AG09319 (cell line): ENCODE results near the gene LMO7.

Source experiments
- DNase-seq: peaks from one replicate; pipeline ENCODE4 v3.0.0-alpha.2; 2010; ENCODE audit warnings: low read depth; ENCODE audit errors: extremely low read depth
- TF ChIP-seq, protein P1 (sequence below): IDR thresholded peaks from 2 replicates; pipeline ENCODE4 v1.5.1; 2011; ENCODE audit warnings: low read depth, mild to moderate bottlenecking, inconsistent platforms, low read length, moderate library complexity

Gene LMO7

DNA sequence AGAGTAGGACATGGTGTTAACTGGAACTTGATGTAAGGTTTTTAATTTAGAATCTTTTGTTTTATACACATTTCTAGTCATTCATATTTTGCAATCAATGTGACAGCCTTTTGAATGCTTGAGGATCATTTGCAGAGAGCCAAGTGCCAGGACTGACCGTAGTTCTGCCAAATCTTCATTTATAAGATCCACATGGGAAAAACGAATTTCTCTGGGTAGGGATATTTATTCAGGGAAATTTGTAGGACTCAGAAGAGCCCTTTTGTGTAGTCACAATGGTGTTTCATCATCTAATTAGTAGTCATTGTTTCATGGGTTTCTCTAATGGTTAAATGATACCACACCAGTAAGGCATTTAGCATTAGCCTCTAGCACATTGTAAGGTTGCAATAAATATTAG lies 161.1 kb downstream of the LMO7 start:
- TF ChIP-seq, protein P1, sequence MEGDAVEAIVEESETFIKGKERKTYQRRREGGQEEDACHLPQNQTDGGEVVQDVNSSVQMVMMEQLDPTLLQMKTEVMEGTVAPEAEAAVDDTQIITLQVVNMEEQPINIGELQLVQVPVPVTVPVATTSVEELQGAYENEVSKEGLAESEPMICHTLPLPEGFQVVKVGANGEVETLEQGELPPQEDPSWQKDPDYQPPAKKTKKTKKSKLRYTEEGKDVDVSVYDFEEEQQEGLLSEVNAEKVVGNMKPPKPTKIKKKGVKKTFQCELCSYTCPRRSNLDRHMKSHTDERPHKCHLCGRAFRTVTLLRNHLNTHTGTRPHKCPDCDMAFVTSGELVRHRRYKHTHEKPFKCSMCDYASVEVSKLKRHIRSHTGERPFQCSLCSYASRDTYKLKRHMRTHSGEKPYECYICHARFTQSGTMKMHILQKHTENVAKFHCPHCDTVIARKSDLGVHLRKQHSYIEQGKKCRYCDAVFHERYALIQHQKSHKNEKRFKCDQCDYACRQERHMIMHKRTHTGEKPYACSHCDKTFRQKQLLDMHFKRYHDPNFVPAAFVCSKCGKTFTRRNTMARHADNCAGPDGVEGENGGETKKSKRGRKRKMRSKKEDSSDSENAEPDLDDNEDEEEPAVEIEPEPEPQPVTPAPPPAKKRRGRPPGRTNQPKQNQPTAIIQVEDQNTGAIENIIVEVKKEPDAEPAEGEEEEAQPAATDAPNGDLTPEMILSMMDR = no peak

GRCh38 chr13:75797719-75798118 lies 161.6 kb downstream of the LMO7 start:
- TF ChIP-seq, protein P1 = no peak
- DNase-seq = no peak

More for the DNA sequence above, 161.1 kb downstream of the LMO7 start:
- DNase-seq = no peak

DNA sequence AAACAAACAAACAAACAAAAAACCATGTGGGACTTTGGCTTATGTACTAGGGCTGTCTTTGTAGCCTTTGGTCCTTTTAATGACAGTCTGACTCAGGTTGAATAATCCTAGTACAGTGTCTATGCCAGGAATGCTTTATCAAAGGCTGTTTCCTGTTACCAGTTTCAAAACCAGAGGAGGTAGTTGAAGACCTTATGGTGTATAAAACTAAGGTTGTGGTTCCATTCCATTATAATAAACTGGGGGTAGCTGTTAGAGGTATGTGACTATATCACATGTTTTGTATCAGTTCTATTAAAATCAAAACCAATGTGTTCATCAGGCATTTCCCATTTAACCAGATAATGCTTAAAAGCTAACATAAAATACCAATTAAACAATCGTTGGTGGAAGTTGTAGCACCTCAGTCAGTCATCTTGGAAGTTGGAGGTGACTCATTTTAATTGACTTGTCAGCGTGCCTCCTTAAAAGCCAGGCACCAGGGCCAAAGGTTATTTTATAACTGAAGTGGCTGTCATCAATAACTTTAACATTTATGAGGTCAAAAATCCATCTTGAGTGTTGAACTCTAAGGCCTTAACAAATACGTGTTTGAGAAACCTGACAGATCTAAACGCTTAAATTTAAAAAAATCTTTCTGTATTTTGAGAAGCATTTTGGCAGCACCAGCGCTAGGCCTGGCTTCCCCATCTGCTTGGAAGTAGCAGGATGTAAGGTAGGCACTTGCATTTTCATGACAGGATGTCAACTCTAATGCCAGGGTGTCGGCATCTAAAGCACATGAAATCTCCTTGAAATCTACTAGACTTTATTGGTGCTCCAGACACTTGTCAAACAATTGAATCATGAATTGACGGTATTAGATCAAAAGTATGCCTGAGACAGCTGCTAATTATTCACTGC lies 162.5 kb downstream of the LMO7 start:
- no peak for DNase-seq
- TF ChIP-seq, protein P1 = no peak

DNA sequence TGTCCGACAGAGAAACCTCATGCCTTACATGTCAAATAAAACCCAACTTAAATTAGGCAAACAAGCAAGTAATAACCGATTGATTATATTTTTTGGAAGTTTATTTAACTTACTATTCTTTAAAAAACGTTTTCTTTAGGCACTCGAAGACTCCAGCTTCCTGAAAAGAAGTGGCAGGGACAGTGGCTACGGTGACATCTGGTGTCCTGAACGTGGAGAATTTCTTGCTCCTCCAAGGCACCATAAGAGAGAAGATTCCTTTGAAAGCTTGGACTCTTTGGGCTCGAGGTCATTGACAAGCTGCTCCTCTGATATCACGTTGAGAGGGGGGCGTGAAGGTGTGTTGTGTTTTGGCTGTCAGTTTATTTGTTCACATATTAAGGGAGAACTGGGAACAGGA lies 164.4 kb downstream of the LMO7 start:
- TF ChIP-seq, protein P1 = no peak

GRCh38 chr13:75801388-75801945 lies 165.3 kb downstream of the LMO7 start:
- TF ChIP-seq, protein P1 = no peak
- DNase-seq = no peak

More for the DNA sequence above, 164.4 kb downstream of the LMO7 start:
- no peak for DNase-seq

GRCh38 chr13:75802161-75802560 lies 166.0 kb downstream of the LMO7 start:
- TF ChIP-seq, protein P1 = no peak

DNA sequence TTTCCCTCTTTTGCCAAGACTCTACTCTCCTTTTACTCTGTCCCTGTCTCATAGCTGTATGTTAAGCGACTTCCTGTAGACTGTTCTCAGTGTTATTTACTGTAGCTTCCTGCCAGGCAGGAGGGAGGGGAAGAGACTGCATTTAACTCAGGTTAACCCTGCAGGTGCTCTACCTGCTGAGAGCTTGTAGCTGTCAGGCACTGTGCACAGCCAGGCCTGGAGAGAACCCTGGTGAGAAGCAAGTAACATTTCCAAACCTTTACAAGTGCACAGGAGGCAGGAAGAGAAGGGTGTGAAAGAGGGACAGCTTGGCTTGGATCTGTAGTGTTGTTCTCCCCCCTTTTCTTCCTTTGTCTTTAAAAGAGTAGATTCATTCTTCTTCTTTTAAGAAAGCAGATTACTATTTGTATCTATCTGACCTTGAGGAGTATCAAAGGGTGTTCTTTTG lies 167.1 kb downstream of the LMO7 start:
- DNase-seq = no peak
- TF ChIP-seq, protein P1 = no peak

More at GRCh38 chr13:75802161-75802560, 166.0 kb downstream of the LMO7 start:
- DNase-seq = no peak
